Vagina (tissue), 2 donors: ENCODE data around the gene ZNF692.

Experiments
- CTCF ChIP-seq, 3 experiments: fragments of 450-650 bp in 2 of 3; fragments of 200-600 bp in 1 of 3; sonication (generic) in 1 of 3; IDR thresholded peaks; one replicate each; pipeline ENCODE4 v1.5.1; 2017 to 2019; ENCODE audit warnings: antibody characterized with exemption in 3 of 3, mild to moderate bottlenecking in 2 of 3, moderate library complexity in 2 of 3
- POLR2A ChIP-seq, 2 donors: fragments of 450-650 bp; IDR thresholded peaks; one replicate each; pipeline ENCODE4 v1.6.1; 2017; ENCODE audit warnings: antibody characterized with exemption in 2 of 2, mild to moderate bottlenecking in 2 of 2, moderate library complexity in 2 of 2
- POLR2AphosphoS5 ChIP-seq, 2 donors: sonication (generic); formaldehyde crosslinking; IDR thresholded peaks; one replicate each; pipeline ENCODE4 v1.9.0; 2017; ENCODE audit warnings: antibody characterized with exemption in 2 of 2, mild to moderate bottlenecking in 2 of 2, low read depth in 1 of 2; ENCODE audit not compliant: insufficient read depth in 1 of 2

GRCh38 chr1:248860007-248860406, 1.1 kb upstream of the ZNF692 start:
- TF ChIP-seq CTCF (IDR thresholded peaks at IDR 0.05), result no peak
- TF ChIP-seq POLR2A (IDR thresholded peaks at IDR 0.05), result no peak
- TF ChIP-seq POLR2AphosphoS5 (IDR thresholded peaks at IDR 0.05; ENCODE audit: insufficient read depth in 1 of 2, low read depth in 1 of 2), result no peak
